Measurements from ENCODE around the gene TIMM44. TPM values are rescaled to one million over a fixed set of nuclear protein-coding genes. Genes with fewer than 3 reads are reported as not detected.

The TIMM44 gene
- total and polyA plus RNA-seq, 4 donors, result 17.7 to 35.8 (median 26.6) TPM

DNA sequence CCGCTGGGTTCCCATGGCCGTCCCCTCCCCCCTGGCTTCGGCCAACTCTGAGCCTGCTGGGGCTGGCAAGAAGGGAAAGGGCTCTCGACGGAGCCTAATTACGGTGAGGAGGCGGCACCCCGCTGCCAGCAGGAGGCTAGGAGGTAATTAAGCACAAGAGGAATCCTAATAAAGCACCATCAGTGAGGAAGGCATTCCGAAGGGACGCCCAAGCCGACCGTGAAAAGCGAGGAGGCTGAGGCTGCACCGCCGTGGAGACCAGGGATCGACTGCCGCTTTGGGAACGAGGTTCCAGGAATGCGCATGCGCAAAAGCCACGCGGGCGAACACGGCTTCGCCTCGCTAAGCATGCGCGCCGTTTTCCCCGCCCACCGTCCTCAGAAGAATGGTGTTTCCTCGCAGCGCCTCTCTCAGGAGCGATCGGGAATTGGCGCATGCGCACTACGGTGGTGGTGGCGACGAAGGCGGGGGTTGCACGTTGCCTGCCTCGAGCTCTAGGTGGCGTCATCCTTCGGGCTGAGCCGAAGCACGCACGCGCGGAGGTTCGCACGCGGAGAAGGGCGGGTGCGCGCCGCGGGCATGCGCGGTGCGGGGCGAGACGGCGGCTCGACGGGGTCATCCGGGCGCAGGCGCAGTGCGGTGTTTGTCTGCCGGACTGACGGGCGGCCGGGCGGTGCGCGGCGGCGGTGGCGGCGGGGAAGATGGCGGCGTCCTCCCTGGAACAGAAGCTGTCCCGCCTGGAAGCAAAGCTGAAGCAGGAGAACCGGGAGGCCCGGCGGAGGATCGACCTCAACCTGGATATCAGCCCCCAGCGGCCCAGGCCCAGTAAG lies 40.0 kb downstream of the TIMM44 start, which contains the start of gene MAP2K7 (continued):
- TF ChIP-seq GABPA (IDR thresholded peaks at IDR 0.05 in 1 of 2, conservative IDR thresholded peaks at IDR 0.05 in 1 of 2) (no peak), ATF3 (IDR thresholded peaks at IDR 0.05) (no peak), RAD21 (IDR thresholded peaks at IDR 0.05) (peak in 1 of 2 donors; percentile 56), HNF4A (conservative IDR thresholded peaks at IDR 0.05) (peak in 1 of 2 donors; percentile 1)

- Histone ChIP-seq H3K9me3 (ENCODE audit: control insufficient read depth in 4 of 4, low read length in 3 of 4) (no peaks in the 10 kb centered on the region), H3K4me1 (ENCODE audit: control insufficient read depth in 4 of 4, insufficient read depth in 4 of 4, low read length in 3 of 4) (peaks cover 8 to 37% (median 22%) of the 10 kb centered on the region in 4 donors), H3K27ac (ENCODE audit: low read depth in 1 of 2, low read length in 2 of 2) (peak overlapping the region; percentile 82 to 90), H3K4me3 (ENCODE audit: low read depth in 1 of 3, low read length in 3 of 3) (peak overlapping the region; percentile 65 to 75 (median 65)), H3K9ac (ENCODE audit: low read depth in 1 of 2, low read length in 2 of 2) (peak overlapping the region; percentile 10 to 63), H3K36me3 (ENCODE audit: control insufficient read depth in 4 of 4, insufficient read depth in 3 of 4, low read depth in 1 of 4, low read length in 3 of 4) (peaks cover 0 to 1% (median 0%) of the 10 kb centered on the region in 4 donors), H3K27me3 (ENCODE audit: control insufficient read depth in 4 of 4, insufficient read depth in 4 of 4, low read length in 3 of 4) (no peaks in the 10 kb centered on the region)
- DNase-seq (ENCODE audit: low spot score), result no peak
- TF ChIP-seq FOXA1 (IDR thresholded peaks at IDR 0.05) (no peak), TAF1 (conservative IDR thresholded peaks at IDR 0.05) (no peak), EGR1 (IDR thresholded peaks at IDR 0.05; ENCODE audit: low read depth in 2 of 2) (no peak), RXRA (IDR thresholded peaks at IDR 0.05) (peak in 1 of 2 donors; percentile 75), GABPA (IDR thresholded peaks at IDR 0.05 in 1 of 2, conservative IDR thresholded peaks at IDR 0.05 in 1 of 2) (no peak), REST (IDR thresholded peaks at IDR 0.05) (no peak), HNF4A (conservative IDR thresholded peaks at IDR 0.05) (peak in 1 of 2 donors; percentile 34), NR2F2 (IDR thresholded peaks at IDR 0.05) (peak; percentile 91), FOXA2 (IDR thresholded peaks at IDR 0.05) (no peak), ATF3 (IDR thresholded peaks at IDR 0.05) (no peak)
- TF ChIP-seq, protein P1, sequence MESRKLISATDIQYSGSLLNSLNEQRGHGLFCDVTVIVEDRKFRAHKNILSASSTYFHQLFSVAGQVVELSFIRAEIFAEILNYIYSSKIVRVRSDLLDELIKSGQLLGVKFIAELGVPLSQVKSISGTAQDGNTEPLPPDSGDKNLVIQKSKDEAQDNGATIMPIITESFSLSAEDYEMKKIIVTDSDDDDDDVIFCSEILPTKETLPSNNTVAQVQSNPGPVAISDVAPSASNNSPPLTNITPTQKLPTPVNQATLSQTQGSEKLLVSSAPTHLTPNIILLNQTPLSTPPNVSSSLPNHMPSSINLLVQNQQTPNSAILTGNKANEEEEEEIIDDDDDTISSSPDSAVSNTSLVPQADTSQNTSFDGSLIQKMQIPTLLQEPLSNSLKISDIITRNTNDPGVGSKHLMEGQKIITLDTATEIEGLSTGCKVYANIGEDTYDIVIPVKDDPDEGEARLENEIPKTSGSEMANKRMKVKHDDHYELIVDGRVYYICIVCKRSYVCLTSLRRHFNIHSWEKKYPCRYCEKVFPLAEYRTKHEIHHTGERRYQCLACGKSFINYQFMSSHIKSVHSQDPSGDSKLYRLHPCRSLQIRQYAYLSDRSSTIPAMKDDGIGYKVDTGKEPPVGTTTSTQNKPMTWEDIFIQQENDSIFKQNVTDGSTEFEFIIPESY (IDR thresholded peaks at IDR 0.05), result no peak
- TF ChIP-seq, protein P2, sequence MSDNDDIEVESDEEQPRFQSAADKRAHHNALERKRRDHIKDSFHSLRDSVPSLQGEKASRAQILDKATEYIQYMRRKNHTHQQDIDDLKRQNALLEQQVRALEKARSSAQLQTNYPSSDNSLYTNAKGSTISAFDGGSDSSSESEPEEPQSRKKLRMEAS (IDR thresholded peaks at IDR 0.05), result no peak
- WGBS, result 9% methylated on average over 20 of the region's 20 CpGs
These were observed 40.6 kb downstream of the TIMM44 start for GRCh38 chr19:7902796-7903243.
